Epithelial cell of esophagus (primary cell): ENCODE measurements around the gene CD52.

ENCODE experiments used
- DNase-seq: peaks from one replicate; pipeline ENCODE4 v3.0.0; 2010; ENCODE audit warnings: low read depth
- H3K4me3 ChIP-seq: 2 replicates; pipeline ENCODE4 v1.5.1; 2011; ENCODE audit warnings: mild to moderate bottlenecking, low read length, control low read depth
- TF ChIP-seq, protein P1 (sequence below): IDR thresholded peaks from 2 replicates; pipeline ENCODE4 v1.5.1; 2011; ENCODE audit warnings: low read depth, mild to moderate bottlenecking, low read length, control low read depth, inconsistent platforms; ENCODE audit not compliant: insufficient read depth; ENCODE audit errors: missing control alignments

The CD52 gene

DNA sequence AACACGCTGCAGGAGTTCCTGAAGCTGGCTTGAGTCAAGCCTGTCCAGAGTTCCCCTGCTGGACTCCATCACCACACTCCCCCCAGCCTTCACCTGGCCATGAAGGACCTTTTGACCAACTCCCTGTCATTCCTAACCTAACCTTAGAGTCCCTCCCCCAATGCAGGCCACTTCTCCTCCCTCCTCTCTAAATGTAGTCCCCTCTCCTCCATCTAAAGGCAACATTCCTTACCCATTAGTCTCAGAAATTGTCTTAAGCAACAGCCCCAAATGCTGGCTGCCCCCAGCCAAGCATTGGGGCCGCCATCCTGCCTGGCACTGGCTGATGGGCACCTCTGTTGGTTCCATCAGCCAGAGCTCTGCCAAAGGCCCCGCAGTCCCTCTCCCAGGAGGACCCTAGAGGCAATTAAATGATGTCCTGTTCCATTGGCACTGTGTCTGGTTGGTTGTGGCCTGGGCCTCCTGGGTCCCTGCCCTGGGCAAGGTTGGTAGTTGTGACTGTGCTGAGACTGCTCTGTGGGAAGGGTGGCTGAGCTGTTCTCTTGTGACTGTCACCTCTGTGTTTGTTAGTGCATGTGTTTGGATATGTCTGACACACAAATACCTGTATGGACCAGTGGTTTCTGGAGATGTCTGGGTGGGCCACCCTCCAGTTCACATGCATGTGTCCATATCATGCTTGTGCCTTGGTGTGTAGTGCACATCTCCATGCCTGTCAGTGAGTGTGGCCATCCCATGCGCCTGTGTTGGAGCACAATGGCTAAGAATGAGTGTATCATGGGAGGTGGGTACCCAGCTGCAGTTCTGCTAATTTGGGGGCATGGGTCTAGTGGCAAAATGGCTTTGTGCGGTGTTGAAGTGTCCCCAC, 36.4 kb upstream of the CD52 start:
- peak overlapping the region; percentile 84 for H3K4me3 ChIP-seq
- DNase-seq, result no peak

DNA sequence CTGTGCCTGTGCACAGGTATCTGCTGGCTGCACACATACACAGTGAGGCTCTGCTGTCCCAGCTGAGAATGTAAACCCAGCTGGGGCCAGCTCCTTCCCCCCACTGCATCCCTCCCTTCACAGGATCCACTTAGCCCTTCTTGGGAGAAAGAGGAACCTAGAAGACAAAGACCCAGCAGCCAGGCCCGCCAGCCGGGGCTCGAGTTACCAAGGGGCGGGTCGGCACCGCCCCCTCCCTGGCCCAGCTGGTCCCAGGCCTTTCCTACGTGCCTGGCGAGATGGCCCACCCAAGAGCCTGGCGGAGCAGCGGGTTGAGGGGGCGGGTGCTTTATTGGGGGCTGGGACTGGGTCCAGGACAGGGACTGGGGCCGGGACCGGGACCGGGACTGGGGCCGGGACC, 35.8 kb upstream of the CD52 start:
- H3K4me3 ChIP-seq, result no peak overlapping the region
- no peak for DNase-seq
- TF ChIP-seq, protein P1, sequence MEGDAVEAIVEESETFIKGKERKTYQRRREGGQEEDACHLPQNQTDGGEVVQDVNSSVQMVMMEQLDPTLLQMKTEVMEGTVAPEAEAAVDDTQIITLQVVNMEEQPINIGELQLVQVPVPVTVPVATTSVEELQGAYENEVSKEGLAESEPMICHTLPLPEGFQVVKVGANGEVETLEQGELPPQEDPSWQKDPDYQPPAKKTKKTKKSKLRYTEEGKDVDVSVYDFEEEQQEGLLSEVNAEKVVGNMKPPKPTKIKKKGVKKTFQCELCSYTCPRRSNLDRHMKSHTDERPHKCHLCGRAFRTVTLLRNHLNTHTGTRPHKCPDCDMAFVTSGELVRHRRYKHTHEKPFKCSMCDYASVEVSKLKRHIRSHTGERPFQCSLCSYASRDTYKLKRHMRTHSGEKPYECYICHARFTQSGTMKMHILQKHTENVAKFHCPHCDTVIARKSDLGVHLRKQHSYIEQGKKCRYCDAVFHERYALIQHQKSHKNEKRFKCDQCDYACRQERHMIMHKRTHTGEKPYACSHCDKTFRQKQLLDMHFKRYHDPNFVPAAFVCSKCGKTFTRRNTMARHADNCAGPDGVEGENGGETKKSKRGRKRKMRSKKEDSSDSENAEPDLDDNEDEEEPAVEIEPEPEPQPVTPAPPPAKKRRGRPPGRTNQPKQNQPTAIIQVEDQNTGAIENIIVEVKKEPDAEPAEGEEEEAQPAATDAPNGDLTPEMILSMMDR, result no peak

More for the DNA sequence above, 36.4 kb upstream of the CD52 start:
- TF ChIP-seq, protein P1, result no peak

DNA sequence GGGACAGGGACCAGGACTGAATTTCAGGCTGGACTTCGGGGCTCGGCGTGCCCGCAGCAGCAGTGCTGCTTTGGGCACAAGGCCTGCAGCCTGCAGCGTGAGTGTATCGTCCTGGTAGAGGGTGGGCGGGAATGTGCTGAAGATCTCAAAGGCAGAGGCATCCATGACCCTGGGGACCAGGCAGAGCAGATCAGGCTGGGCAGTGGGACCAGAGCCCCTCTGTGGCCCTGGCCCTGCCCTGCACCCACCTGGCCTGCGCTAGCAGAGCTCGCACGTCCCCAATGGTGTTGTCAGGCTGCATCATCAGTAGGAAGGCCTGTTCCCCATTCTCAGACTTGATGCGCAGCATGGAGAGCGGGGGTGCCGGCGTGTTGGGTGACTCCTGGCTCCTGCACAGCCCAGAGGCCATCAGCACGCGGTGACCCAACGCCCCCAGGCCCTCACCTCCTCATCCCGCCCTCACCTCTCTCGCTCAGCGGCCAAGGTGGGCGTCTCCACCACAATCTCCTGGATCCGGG, 35.3 kb upstream of the CD52 start:
- H3K4me3 ChIP-seq, result no peak overlapping the region
- TF ChIP-seq, protein P1, result no peak
- no peak for DNase-seq

DNA sequence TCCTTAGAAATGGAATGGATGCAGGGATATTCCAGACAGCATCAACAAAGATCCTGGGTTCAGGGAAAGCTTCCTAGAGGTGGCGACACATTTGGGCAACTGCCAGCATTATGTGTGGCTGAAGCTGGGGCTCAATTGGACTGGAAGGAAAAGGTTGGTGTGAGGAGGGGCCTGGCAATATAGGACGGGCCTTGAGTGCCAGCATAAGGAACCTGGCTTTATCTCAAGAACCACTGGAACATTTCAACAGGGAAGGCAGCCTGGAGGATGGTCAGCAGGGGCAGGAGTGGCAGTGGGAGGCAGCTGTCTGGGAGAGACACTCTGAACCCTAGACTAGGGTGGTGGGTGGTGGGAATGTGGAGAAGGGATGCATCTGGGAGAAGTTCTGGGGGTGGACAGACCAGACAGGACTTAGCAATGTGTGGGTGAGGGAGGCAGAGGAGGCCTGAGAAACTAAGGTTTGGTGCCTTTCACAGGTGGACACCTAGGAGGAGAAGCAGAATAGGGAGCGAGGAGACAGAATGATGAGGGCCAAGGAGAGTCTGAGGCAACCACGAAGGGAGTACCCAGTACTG, 34.4 kb upstream of the CD52 start:
- H3K4me3 ChIP-seq, result no peak overlapping the region
- no peak for DNase-seq
- TF ChIP-seq, protein P1, result no peak

DNA sequence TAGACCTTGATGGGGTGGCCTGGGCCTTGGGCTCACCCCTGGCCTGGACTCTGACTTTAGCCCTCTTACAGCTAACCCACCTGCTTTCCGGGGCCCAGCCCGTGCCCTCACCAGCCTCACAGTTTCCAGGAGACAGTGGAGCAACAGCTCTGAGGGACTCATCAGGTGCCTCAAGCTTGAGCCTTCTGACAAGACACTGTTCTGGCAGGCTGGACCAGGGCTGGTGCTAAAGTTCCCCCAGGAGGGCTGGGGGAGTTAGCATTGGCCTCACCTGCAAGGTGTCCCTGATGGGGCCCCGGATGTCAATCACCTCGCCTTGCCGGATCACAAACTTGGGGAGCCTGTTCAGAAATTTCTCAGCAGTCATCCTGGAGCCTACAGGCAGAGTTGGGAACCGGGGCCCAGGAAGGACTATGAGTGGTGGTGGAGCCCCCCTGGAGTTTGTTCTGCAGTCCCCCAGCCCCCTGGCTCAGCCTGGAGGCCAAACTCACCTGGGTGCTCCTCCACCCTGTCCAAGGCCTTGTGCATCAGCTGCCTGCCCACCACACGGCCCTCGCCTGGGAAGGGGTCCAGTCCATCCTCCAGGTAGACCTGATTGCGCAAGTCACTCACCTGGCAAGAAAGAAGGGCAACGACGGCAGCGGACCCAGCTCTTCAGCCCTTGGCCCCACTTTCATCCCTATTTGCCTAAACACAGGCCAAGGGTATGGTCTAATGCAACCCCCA, 33.7 kb upstream of the CD52 start:
- no peak overlapping the region for H3K4me3 ChIP-seq
- DNase-seq, result no peak

DNA sequence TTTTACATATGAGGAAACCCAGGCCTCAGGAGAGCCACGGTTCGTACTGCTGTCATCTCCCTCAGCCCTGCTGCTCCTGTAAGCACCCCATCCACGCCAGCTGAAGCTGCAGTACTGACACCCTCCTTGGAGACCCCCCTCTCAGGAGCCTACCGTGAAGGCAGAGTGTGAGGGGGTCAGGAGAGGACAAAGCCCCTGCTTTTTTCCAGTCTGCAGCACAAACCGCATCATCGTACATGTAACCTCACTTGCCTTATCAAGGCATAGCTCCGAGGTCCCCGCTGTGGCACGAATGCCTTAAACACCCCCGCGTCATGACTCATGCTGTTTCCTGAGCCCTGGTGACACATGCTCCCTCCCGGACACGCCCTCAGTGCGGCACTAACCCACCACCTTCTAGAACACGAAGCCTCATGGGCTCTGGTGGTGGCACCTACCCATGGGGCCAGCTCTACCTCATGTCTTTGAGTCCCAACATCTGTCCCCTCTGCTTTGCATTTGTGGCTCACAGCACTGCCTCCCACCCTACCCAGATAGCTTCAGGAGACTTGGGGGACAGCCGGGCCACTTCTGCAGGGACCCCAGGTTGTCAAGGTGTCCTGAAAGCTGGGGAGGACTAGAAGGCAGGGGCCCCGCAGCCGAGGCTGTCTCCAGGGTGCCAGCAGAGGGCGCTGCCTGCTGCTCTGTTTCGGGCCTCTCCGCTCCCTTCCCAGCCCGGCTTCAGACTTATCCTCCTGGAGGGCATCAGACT, 33.0 kb upstream of the CD52 start:
- H3K4me3 ChIP-seq, result no peak overlapping the region
- TF ChIP-seq, protein P1, result peak; percentile 77

More for the DNA sequence above, 33.7 kb upstream of the CD52 start:
- TF ChIP-seq, protein P1, result no peak

More for the DNA sequence above, 33.0 kb upstream of the CD52 start:
- peak; percentile 96 for DNase-seq
